Keratinocyte (primary cell): ENCODE data around the gene GRK7.

ENCODE experiments used
- EZH2 ChIP-seq: IDR thresholded peaks from one replicate; pipeline ENCODE4 v1.6.1; 2012; ENCODE audit warnings: inconsistent platforms, mild to moderate bottlenecking, low read length, moderate library complexity
- TF ChIP-seq, protein P1 (sequence below), 3 experiments: IDR thresholded peaks in 1 of 3; conservative IDR thresholded peaks in 1 of 3; optimal IDR thresholded peaks in 1 of 3; 2 replicates in 2 of 3; 3 replicates in 1 of 3; pipeline versions ENCODE3 to v1.5.1; 2011; ENCODE audit warnings: low read length in 3 of 3, mild to moderate bottlenecking in 3 of 3, moderate library complexity in 2 of 3, control low read depth in 1 of 3, inconsistent platforms in 1 of 3; ENCODE audit not compliant: insufficient read depth in 2 of 3; ENCODE audit errors: extremely low read depth in 1 of 3

DNA sequence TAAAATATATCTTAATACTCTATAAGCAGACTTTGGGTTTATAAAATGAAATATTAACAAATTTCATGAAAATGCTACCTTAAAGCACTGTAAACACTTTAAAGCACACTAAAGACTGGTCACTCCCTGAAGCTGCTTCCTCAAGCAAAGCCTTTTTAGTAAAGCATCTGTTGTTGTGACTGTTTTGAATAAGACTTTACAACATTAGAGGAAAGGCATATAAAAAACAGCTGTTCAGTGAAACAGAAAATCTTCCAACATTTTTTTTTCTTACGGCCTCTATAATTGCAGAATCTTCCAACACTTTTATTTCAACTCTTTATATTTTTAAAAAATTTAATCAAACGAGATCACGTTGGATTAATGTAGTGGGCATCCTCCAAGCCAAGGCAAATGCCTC is 48.1 kb downstream of the GRK7 start:
- TF ChIP-seq, protein P1, sequence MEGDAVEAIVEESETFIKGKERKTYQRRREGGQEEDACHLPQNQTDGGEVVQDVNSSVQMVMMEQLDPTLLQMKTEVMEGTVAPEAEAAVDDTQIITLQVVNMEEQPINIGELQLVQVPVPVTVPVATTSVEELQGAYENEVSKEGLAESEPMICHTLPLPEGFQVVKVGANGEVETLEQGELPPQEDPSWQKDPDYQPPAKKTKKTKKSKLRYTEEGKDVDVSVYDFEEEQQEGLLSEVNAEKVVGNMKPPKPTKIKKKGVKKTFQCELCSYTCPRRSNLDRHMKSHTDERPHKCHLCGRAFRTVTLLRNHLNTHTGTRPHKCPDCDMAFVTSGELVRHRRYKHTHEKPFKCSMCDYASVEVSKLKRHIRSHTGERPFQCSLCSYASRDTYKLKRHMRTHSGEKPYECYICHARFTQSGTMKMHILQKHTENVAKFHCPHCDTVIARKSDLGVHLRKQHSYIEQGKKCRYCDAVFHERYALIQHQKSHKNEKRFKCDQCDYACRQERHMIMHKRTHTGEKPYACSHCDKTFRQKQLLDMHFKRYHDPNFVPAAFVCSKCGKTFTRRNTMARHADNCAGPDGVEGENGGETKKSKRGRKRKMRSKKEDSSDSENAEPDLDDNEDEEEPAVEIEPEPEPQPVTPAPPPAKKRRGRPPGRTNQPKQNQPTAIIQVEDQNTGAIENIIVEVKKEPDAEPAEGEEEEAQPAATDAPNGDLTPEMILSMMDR (optimal IDR thresholded peaks at IDR 0.05 in 1 of 3, IDR thresholded peaks at IDR 0.05 in 1 of 3, conservative IDR thresholded peaks at IDR 0.05 in 1 of 3; ENCODE audit: extremely low read depth in 1 of 3, insufficient read depth in 2 of 3, low read length in 3 of 3): no peak
- TF ChIP-seq EZH2: no peak
